ENCODE data around the gene SLC25A20.

SLC25A20 gene, protein sequence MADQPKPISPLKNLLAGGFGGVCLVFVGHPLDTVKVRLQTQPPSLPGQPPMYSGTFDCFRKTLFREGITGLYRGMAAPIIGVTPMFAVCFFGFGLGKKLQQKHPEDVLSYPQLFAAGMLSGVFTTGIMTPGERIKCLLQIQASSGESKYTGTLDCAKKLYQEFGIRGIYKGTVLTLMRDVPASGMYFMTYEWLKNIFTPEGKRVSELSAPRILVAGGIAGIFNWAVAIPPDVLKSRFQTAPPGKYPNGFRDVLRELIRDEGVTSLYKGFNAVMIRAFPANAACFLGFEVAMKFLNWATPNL

DNA sequence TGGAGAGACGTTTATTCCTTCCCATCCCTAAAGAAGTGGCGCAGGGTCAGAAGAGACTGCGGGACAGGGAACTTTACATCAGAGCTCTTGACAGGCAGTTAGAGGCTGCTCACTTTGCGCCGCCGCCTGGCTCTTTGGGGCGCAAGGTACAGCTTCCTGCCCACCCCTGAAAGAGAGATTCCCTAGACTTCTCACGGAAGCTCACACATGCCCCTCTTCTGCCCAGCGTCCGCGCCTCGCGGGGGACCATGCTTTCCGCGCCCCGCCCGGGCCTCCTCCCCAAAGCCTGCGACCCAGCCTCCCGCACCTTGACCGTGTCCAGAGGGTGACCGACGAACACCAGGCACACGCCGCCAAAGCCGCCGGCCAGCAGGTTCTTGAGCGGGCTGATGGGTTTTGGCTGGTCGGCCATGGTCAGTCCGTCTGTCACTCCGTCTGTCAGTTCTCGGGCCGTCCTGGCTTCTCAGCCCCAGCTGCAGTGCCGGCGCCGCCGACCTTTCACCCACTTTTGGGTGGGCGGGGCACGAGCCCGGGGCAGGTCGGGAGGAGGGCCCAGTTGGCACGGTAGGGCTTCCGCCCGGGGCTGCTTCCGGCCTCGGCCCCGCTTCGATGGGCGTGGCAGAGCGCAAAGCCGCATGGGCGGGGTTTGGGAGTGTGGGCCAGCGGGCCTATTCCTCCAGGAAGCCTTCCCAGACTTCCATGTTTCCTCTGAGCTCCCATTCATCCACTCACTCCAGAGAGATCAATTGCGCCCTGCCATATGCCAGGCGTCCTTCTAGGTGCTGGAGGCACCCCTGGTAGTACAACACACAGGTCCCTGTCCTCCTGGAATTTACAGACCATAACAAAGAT is at the start of gene SLC25A20:
Gene SLC25A20 (minus strand): TSS at position 500 of the 852 bp plus-strand sequence. CDS start 88 bp downstream, at position 412.
- Histone ChIP-seq H3K9me3 (ENCODE audit: control insufficient read depth, insufficient read depth, low read length) (no peaks in the 10 kb centered on the region), H3K4me1 (ENCODE audit: control insufficient read depth, insufficient read depth, low read length) (no peaks in the 10 kb centered on the region), H3K4me3 (ENCODE audit: low read length) (peak within 1 kb of the TSS; percentile 75; the same call in 1 of the 2 replicates), H3K27me3 (ENCODE audit: control insufficient read depth, insufficient read depth, low read length) (no peaks in the 10 kb centered on the region), H3K27ac (ENCODE audit: low read length) (no peak within 1 kb of the TSS), H3K36me3 (ENCODE audit: control insufficient read depth, insufficient read depth, low read length) (no peaks in the 10 kb centered on the region)
- DNase-seq (ENCODE audit: low read depth, low spot score): peak; percentile 89
- no CpG with 5 or more reads among the region's 54 CpGs for WGBS (ENCODE audit: insufficient coverage, insufficient read length)

DNA sequence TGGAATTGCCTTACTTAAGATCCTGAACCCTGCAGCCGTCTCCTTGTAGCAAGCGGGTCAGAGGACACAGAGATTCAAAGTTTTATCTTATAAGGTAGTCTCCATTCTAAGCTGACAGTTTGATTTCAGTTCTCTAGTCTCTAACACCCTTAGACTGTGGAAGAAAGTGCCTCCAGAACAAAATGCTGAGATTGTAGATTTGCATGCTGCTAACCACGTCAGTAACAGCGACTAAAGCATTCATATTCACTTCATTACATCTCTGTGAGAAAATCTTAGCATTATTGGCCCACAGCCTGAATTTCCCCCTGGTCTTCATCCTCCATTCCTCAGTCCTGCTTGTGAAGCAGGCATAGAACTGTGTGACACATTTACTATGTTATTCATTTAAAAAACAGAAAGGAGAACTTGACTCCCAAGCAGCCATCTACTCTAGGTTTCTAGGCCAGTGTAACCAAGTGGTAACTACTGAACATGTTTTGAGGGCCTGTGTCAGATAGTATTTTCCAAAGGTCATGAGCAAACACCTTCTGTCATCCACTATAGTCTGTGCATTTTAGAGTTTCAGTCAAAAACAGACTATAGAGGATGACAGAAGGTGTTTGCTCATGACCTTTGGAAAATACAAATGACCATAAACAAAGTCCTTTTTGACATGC is 47.3 kb upstream of the SLC25A20 start:
- Histone ChIP-seq H3K9me3 (ENCODE audit: control insufficient read depth, insufficient read depth, low read length) (no peaks in the 10 kb centered on the region), H3K36me3 (ENCODE audit: control insufficient read depth, insufficient read depth, low read length) (no peaks in the 10 kb centered on the region; the same call in 1 of the 2 replicates), H3K27me3 (ENCODE audit: control insufficient read depth, insufficient read depth, low read length) (no peaks in the 10 kb centered on the region), H3K4me3 (ENCODE audit: low read length) (no peak overlapping the region), H3K27ac (ENCODE audit: low read length) (no peak overlapping the region), H3K4me1 (ENCODE audit: control insufficient read depth, insufficient read depth, low read length) (no peaks in the 10 kb centered on the region; the same call in 1 of the 2 replicates)
- no peak for DNase-seq (ENCODE audit: low read depth, low spot score)
- WGBS (ENCODE audit: insufficient coverage, insufficient read length): no CpG with 5 or more reads among the region's 4 CpGs

- Histone ChIP-seq H3K27me3 (ENCODE audit: control insufficient read depth, insufficient read depth, low read length) (no peaks in the 10 kb centered on the region), H3K36me3 (ENCODE audit: control insufficient read depth, insufficient read depth, low read length) (no peaks in the 10 kb centered on the region; the same call in 1 of the 2 replicates), H3K27ac (ENCODE audit: low read length) (no peak overlapping the region), H3K4me3 (ENCODE audit: low read length) (no peak overlapping the region), H3K4me1 (ENCODE audit: control insufficient read depth, insufficient read depth, low read length) (no peaks in the 10 kb centered on the region; the same call in 1 of the 2 replicates), H3K9me3 (ENCODE audit: control insufficient read depth, insufficient read depth, low read length) (no peaks in the 10 kb centered on the region)
- no CpG with 5 or more reads among the region's 2 CpGs for WGBS (ENCODE audit: insufficient coverage, insufficient read length)
- DNase-seq (ENCODE audit: low read depth, low spot score): no peak
Measured at GRCh38 chr3:48945432-48945831, 46.8 kb upstream of the SLC25A20 start.

GRCh38 chr3:48938689-48939088 is 40.0 kb upstream of the SLC25A20 start:
- no CpG with 5 or more reads among the region's 3 CpGs for WGBS (ENCODE audit: insufficient coverage, insufficient read length)
- Histone ChIP-seq H3K4me1 (ENCODE audit: control insufficient read depth, insufficient read depth, low read length) (no peaks in the 10 kb centered on the region), H3K4me3 (ENCODE audit: low read length) (no peak overlapping the region), H3K36me3 (ENCODE audit: control insufficient read depth, insufficient read depth, low read length) (no peaks in the 10 kb centered on the region; the same call in 1 of the 2 replicates), H3K27ac (ENCODE audit: low read length) (no peak overlapping the region), H3K27me3 (ENCODE audit: control insufficient read depth, insufficient read depth, low read length) (no peaks in the 10 kb centered on the region), H3K9me3 (ENCODE audit: control insufficient read depth, insufficient read depth, low read length) (no peaks in the 10 kb centered on the region)
- DNase-seq (ENCODE audit: low read depth, low spot score): no peak

- no peak overlapping the region for H3K4me3 ChIP-seq (ENCODE audit: low read length)
- no peaks in the 10 kb centered on the region for H3K4me1 ChIP-seq (ENCODE audit: control insufficient read depth, insufficient read depth, low read length)
- H3K27ac ChIP-seq (ENCODE audit: low read length): no peak overlapping the region
- no peaks in the 10 kb centered on the region for H3K9me3 ChIP-seq (ENCODE audit: control insufficient read depth, insufficient read depth, low read length)
- H3K36me3 ChIP-seq (ENCODE audit: control insufficient read depth, insufficient read depth, low read length): no peaks in the 10 kb centered on the region; the same call in 1 of the 2 replicates
- no peaks in the 10 kb centered on the region for H3K27me3 ChIP-seq (ENCODE audit: control insufficient read depth, insufficient read depth, low read length)
- DNase-seq (ENCODE audit: low read depth, low spot score): no peak
Measured at GRCh38 chr3:48938156-48938555, 39.5 kb upstream of the SLC25A20 start.

- DNase-seq (ENCODE audit: low read depth, low spot score): no peak
- H3K4me1 ChIP-seq (ENCODE audit: control insufficient read depth, insufficient read depth, low read length): no peaks in the 10 kb centered on the region
- H3K27me3 ChIP-seq (ENCODE audit: control insufficient read depth, insufficient read depth, low read length): no peaks in the 10 kb centered on the region
- no peaks in the 10 kb centered on the region for H3K9me3 ChIP-seq (ENCODE audit: control insufficient read depth, insufficient read depth, low read length)
- no peak overlapping the region for H3K27ac ChIP-seq (ENCODE audit: low read length)
- no CpG with 5 or more reads among the region's 4 CpGs for WGBS (ENCODE audit: insufficient coverage, insufficient read length)
- no peaks in the 10 kb centered on the region; the same call in 1 of the 2 replicates for H3K36me3 ChIP-seq (ENCODE audit: control insufficient read depth, insufficient read depth, low read length)
- H3K4me3 ChIP-seq (ENCODE audit: low read length): no peak overlapping the region
Measured at GRCh38 chr3:48935530-48935929, 36.8 kb upstream of the SLC25A20 start.

GRCh38 chr3:48934333-48934991 is 35.8 kb upstream of the SLC25A20 start:
- Histone ChIP-seq H3K36me3 (ENCODE audit: control insufficient read depth, insufficient read depth, low read length) (no peaks in the 10 kb centered on the region; the same call in 1 of the 2 replicates), H3K27ac (ENCODE audit: low read length) (no peak overlapping the region), H3K9me3 (ENCODE audit: control insufficient read depth, insufficient read depth, low read length) (no peaks in the 10 kb centered on the region)

GRCh38 chr3:48931944-48932580 is 33.4 kb upstream of the SLC25A20 start:
- H3K4me3 ChIP-seq (ENCODE audit: low read length): no peak overlapping the region
- H3K9me3 ChIP-seq (ENCODE audit: control insufficient read depth, insufficient read depth, low read length): no peaks in the 10 kb centered on the region
- H3K27me3 ChIP-seq (ENCODE audit: control insufficient read depth, insufficient read depth, low read length): no peaks in the 10 kb centered on the region
- H3K27ac ChIP-seq (ENCODE audit: low read length): no peak overlapping the region
- H3K36me3 ChIP-seq (ENCODE audit: control insufficient read depth, insufficient read depth, low read length): peaks cover under 1% of the 10 kb centered on the region; the same call in 1 of the 2 replicates
- WGBS (ENCODE audit: insufficient coverage, insufficient read length): no CpG with 5 or more reads among the region's 1 CpG
- no peak for DNase-seq (ENCODE audit: low read depth, low spot score)
- no peaks in the 10 kb centered on the region for H3K4me1 ChIP-seq (ENCODE audit: control insufficient read depth, insufficient read depth, low read length)

More at GRCh38 chr3:48934333-48934991, 35.8 kb upstream of the SLC25A20 start:
- DNase-seq (ENCODE audit: low read depth, low spot score): no peak
- WGBS (ENCODE audit: insufficient coverage, insufficient read length): no CpG with 5 or more reads among the region's 5 CpGs
- Histone ChIP-seq H3K27me3 (ENCODE audit: control insufficient read depth, insufficient read depth, low read length) (no peaks in the 10 kb centered on the region), H3K4me1 (ENCODE audit: control insufficient read depth, insufficient read depth, low read length) (no peaks in the 10 kb centered on the region), H3K4me3 (ENCODE audit: low read length) (no peak overlapping the region)

GRCh38 chr3:48930590-48930989 is 31.9 kb upstream of the SLC25A20 start:
- Histone ChIP-seq H3K4me3 (ENCODE audit: low read length) (no peak overlapping the region), H3K36me3 (ENCODE audit: control insufficient read depth, insufficient read depth, low read length) (peaks cover 2% of the 10 kb centered on the region; the same call in 1 of the 2 replicates), H3K9me3 (ENCODE audit: control insufficient read depth, insufficient read depth, low read length) (no peaks in the 10 kb centered on the region), H3K4me1 (ENCODE audit: control insufficient read depth, insufficient read depth, low read length) (no peaks in the 10 kb centered on the region), H3K27ac (ENCODE audit: low read length) (no peak overlapping the region), H3K27me3 (ENCODE audit: control insufficient read depth, insufficient read depth, low read length) (no peaks in the 10 kb centered on the region)
- WGBS (ENCODE audit: insufficient coverage, insufficient read length): 100% methylated on average over 1 of the region's 3 CpGs
- no peak for DNase-seq (ENCODE audit: low read depth, low spot score)
